Raji (cell line): ENCODE data around the gene OSBPL1A.

ENCODE experiments used
- POLR2A ChIP-seq: IDR thresholded peaks from 2 replicates; pipeline ENCODE4 v1.6.1; 2011; ENCODE audit warnings: low read depth, low read length, control low read depth; ENCODE audit not compliant: insufficient read depth

OSBPL1A gene

GRCh38 chr18:24234330-24234729 is 163.3 kb downstream of the OSBPL1A start:
- no peak for TF ChIP-seq POLR2A

GRCh38 chr18:24232800-24233199 is 164.8 kb downstream of the OSBPL1A start:
- no peak for TF ChIP-seq POLR2A

- no peak for TF ChIP-seq POLR2A
These were observed 165.6 kb downstream of the OSBPL1A start for GRCh38 chr18:24231773-24232735.

GRCh38 chr18:24230766-24231165 is 166.9 kb downstream of the OSBPL1A start:
- no peak for TF ChIP-seq POLR2A

GRCh38 chr18:24228667-24229041 is 169.0 kb downstream of the OSBPL1A start:
- no peak for TF ChIP-seq POLR2A

- no peak for TF ChIP-seq POLR2A
These were observed 169.5 kb downstream of the OSBPL1A start for GRCh38 chr18:24227977-24228666.

GRCh38 chr18:24220318-24220688 is 177.3 kb downstream of the OSBPL1A start:
- no peak for TF ChIP-seq POLR2A

GRCh38 chr18:24219561-24220317 is 177.9 kb downstream of the OSBPL1A start:
- TF ChIP-seq POLR2A: no peak

- TF ChIP-seq POLR2A: no peak
These were observed 182.7 kb downstream of the OSBPL1A start for GRCh38 chr18:24214913-24215312.

GRCh38 chr18:24214144-24214543 is 183.5 kb downstream of the OSBPL1A start:
- TF ChIP-seq POLR2A: no peak

GRCh38 chr18:24212939-24213338 is 184.7 kb downstream of the OSBPL1A start:
- no peak for TF ChIP-seq POLR2A

- TF ChIP-seq POLR2A: no peak
These were observed 188.1 kb downstream of the OSBPL1A start for GRCh38 chr18:24209558-24209957.

- no peak for TF ChIP-seq POLR2A
These were observed 189.2 kb downstream of the OSBPL1A start for GRCh38 chr18:24208270-24209035.

- TF ChIP-seq POLR2A: no peak
These were observed 192.7 kb downstream of the OSBPL1A start for GRCh38 chr18:24204904-24205303.
